ENCODE data around the gene ARHGEF11. TPM values are rescaled to one million over a fixed set of nuclear protein-coding genes. Genes with fewer than 3 reads are reported as not detected.

The ARHGEF11 gene
- total RNA-seq, 1 experiment from 2014 or later: 45.5 TPM

GRCh38 chr1:157092831-157093230 is 47.3 kb upstream of the ARHGEF11 start:
- Mint-ChIP-seq H3K9me3 (ENCODE audit: unreplicated experiment) (no peaks in the 10 kb centered on the region), H3K36me3 (ENCODE audit: insufficient read depth, unreplicated experiment) (peaks cover 5% of the 10 kb centered on the region), H3K27ac (ENCODE audit: unreplicated experiment) (no peak overlapping the region), H3K4me1 (ENCODE audit: low read depth, unreplicated experiment) (no peaks in the 10 kb centered on the region), H3K4me3 (ENCODE audit: unreplicated experiment) (no peak overlapping the region), H3K27me3 (ENCODE audit: insufficient read depth, unreplicated experiment) (no peaks in the 10 kb centered on the region)
- DNase-seq: no peak
- TF ChIP-seq CTCF (IDR thresholded peaks at IDR 0.05; ENCODE audit: insufficient read depth in 1 of 2, low read depth in 1 of 2, low read length in 1 of 2, severe bottlenecking in 1 of 2, unreplicated experiment in 1 of 2): no peak
- ChIA-PET POLR2A (no interaction called here), CTCF (no interaction called here)
- H3K36me3 ChIP-seq (ENCODE audit: control insufficient read depth, insufficient read depth, low read length): no peaks in the 10 kb centered on the region
- H3K4me1 ChIP-seq: no peaks in the 10 kb centered on the region
- intact Hi-C loops (cut with micrococcal nuclease; ENCODE audit: unreplicated experiment): no loop called here
- no peaks in the 10 kb centered on the region for H3K27me3 ChIP-seq (replicated peaks; ENCODE audit: control insufficient read depth, insufficient read depth, low read length)
- no peaks in the 10 kb centered on the region for H3K9me3 ChIP-seq
- BruUV-seq (replicated peaks): no TSS peak
- H3K4me3 ChIP-seq (ENCODE audit: low read depth, low read length): no peak overlapping the region

- ChIA-PET CTCF (interaction anchor here (2.2 kb wide), 2 partner anchors 43 to 64 kb away, joined by 41 to 132 read pairs; no protein-coding TSS in a partner anchor), POLR2A (no interaction called here)
- Histone ChIP-seq H3K4me3 (ENCODE audit: low read depth, low read length) (no peak overlapping the region), H3K36me3 (ENCODE audit: control insufficient read depth, insufficient read depth, low read length) (no peaks in the 10 kb centered on the region), H3K9me3 (no peaks in the 10 kb centered on the region), H3K27me3 (replicated peaks; ENCODE audit: control insufficient read depth, insufficient read depth, low read length) (no peaks in the 10 kb centered on the region), H3K4me1 (no peaks in the 10 kb centered on the region)
- no peak for TF ChIP-seq CTCF (IDR thresholded peaks at IDR 0.05; ENCODE audit: insufficient read depth in 1 of 2, low read depth in 1 of 2, low read length in 1 of 2, severe bottlenecking in 1 of 2, unreplicated experiment in 1 of 2)
- Mint-ChIP-seq H3K27me3 (ENCODE audit: insufficient read depth, unreplicated experiment) (no peaks in the 10 kb centered on the region), H3K36me3 (ENCODE audit: insufficient read depth, unreplicated experiment) (peaks cover under 1% of the 10 kb centered on the region), H3K27ac (ENCODE audit: unreplicated experiment) (no peak overlapping the region), H3K4me3 (ENCODE audit: unreplicated experiment) (no peak overlapping the region), H3K9me3 (ENCODE audit: unreplicated experiment) (no peaks in the 10 kb centered on the region), H3K4me1 (ENCODE audit: low read depth, unreplicated experiment) (no peaks in the 10 kb centered on the region)
- no peak for DNase-seq
- no TSS peak for BruUV-seq (replicated peaks)
- intact Hi-C loops (cut with micrococcal nuclease; ENCODE audit: unreplicated experiment): loop anchor here (2.0 kb wide), 1 partner anchor 43 kb away; no protein-coding TSS in a partner anchor
Measured at GRCh38 chr1:157091668-157092273, 46.2 kb upstream of the ARHGEF11 start.

GRCh38 chr1:157091186-157091585 is 45.6 kb upstream of the ARHGEF11 start:
- no peak overlapping the region for H3K4me3 ChIP-seq (ENCODE audit: low read depth, low read length)
- ChIA-PET CTCF (interaction anchor here (1.4 to 2.2 kb wide), 4 partner anchors 16 to 65 kb away, joined by 7 to 132 read pairs (median 27); no protein-coding TSS in a partner anchor), POLR2A (no interaction called here)
- no peak for TF ChIP-seq CTCF (IDR thresholded peaks at IDR 0.05; ENCODE audit: insufficient read depth in 1 of 2, low read depth in 1 of 2, low read length in 1 of 2, severe bottlenecking in 1 of 2, unreplicated experiment in 1 of 2)
- H3K36me3 ChIP-seq (ENCODE audit: control insufficient read depth, insufficient read depth, low read length): no peaks in the 10 kb centered on the region
- Mint-ChIP-seq H3K27me3 (ENCODE audit: insufficient read depth, unreplicated experiment) (no peaks in the 10 kb centered on the region), H3K27ac (ENCODE audit: unreplicated experiment) (no peak overlapping the region), H3K4me3 (ENCODE audit: unreplicated experiment) (no peak overlapping the region), H3K9me3 (ENCODE audit: unreplicated experiment) (no peaks in the 10 kb centered on the region), H3K36me3 (ENCODE audit: insufficient read depth, unreplicated experiment) (no peaks in the 10 kb centered on the region), H3K4me1 (ENCODE audit: low read depth, unreplicated experiment) (no peaks in the 10 kb centered on the region)
- intact Hi-C loops (cut with micrococcal nuclease; ENCODE audit: unreplicated experiment): loop anchor here (2.0 kb wide), 1 partner anchor 44 kb away; no protein-coding TSS in a partner anchor
- H3K4me1 ChIP-seq: no peaks in the 10 kb centered on the region
- no TSS peak for BruUV-seq (replicated peaks)
- DNase-seq: no peak
- H3K9me3 ChIP-seq: no peaks in the 10 kb centered on the region
- H3K27me3 ChIP-seq (replicated peaks; ENCODE audit: control insufficient read depth, insufficient read depth, low read length): no peaks in the 10 kb centered on the region

All from Caco-2 (cell line).